HG02763 (cell line): Measurements from ENCODE around the gene PIEZO1.

Source experiments
- ATAC-seq: cut with Tn5 transposase; IDR thresholded peaks from one replicate; pipeline ENCODE4 v1.9.1; 2021; ENCODE audit warnings: mild to moderate bottlenecking, moderate library complexity; ENCODE audit not compliant: unreplicated experiment

Gene PIEZO1

GRCh38 chr16:88770461-88771293, 14.3 kb downstream of the PIEZO1 start:
- ATAC-seq: no peak

GRCh38 chr16:88769617-88770460, 15.2 kb downstream of the PIEZO1 start:
- ATAC-seq: no peak

- ATAC-seq: no peak
Measured at GRCh38 chr16:88768071-88768783, 16.8 kb downstream of the PIEZO1 start.

- no peak for ATAC-seq
Measured at GRCh38 chr16:88767546-88768070, 17.4 kb downstream of the PIEZO1 start.

- no peak for ATAC-seq
Measured at GRCh38 chr16:88766975-88767374, 18.0 kb downstream of the PIEZO1 start.

GRCh38 chr16:88764913-88765349, 20.1 kb downstream of the PIEZO1 start:
- ATAC-seq: no peak

- no peak for ATAC-seq
Measured at GRCh38 chr16:88764080-88764479, 20.9 kb downstream of the PIEZO1 start.

- ATAC-seq: no peak
Measured at GRCh38 chr16:88763502-88764053, 21.4 kb downstream of the PIEZO1 start.

- ATAC-seq: no peak
Measured at GRCh38 chr16:88762941-88763340, 22.1 kb downstream of the PIEZO1 start.

GRCh38 chr16:88762258-88762870, 22.7 kb downstream of the PIEZO1 start:
- ATAC-seq: no peak

- ATAC-seq: no peak
Measured at GRCh38 chr16:88761830-88762229, 23.2 kb downstream of the PIEZO1 start.

- ATAC-seq: no peak
Measured at GRCh38 chr16:88761143-88761534, 23.9 kb downstream of the PIEZO1 start.

- ATAC-seq: no peak
Measured at GRCh38 chr16:88760424-88761142, 24.4 kb downstream of the PIEZO1 start.

- ATAC-seq: no peak
Measured at GRCh38 chr16:88759976-88760350, 25.1 kb downstream of the PIEZO1 start.

GRCh38 chr16:88759245-88759975, 25.6 kb downstream of the PIEZO1 start:
- no peak for ATAC-seq

GRCh38 chr16:88758944-88759244, 26.1 kb downstream of the PIEZO1 start:
- ATAC-seq: no peak

GRCh38 chr16:88758227-88758943, 26.6 kb downstream of the PIEZO1 start:
- no peak for ATAC-seq

- ATAC-seq: no peak
Measured at GRCh38 chr16:88755745-88756443, 29.1 kb downstream of the PIEZO1 start.
